Mesendoderm (in vitro differentiated cells): ENCODE measurements around the gene DNAJC6.
A peak's percentile ranks its signal among the peaks of the same experiment; 100 is the strongest.

Source experiments
- DNase-seq: peaks from one replicate; pipeline ENCODE4 v3.0.0; 2013
- H2AK5ac ChIP-seq: 2 replicates; pipeline ENCODE4 v1.6.1; 2013; ENCODE audit warnings: low read length, inconsistent platforms
- H2BK120ac ChIP-seq: 2 replicates; pipeline ENCODE4 v1.6.1; 2013; ENCODE audit warnings: low read depth, mild to moderate bottlenecking, low read length, moderate library complexity, mixed read lengths
- H2BK15ac ChIP-seq: replicated peaks from 2 replicates; pipeline ENCODE4 v1.6.1; 2013; ENCODE audit warnings: low read depth, mild to moderate bottlenecking, moderate library complexity
- H2BK5ac ChIP-seq: 2 replicates; pipeline ENCODE4 v1.6.1; 2013; ENCODE audit warnings: low read length, inconsistent platforms
- H3K18ac ChIP-seq: 2 replicates; pipeline ENCODE4 v1.6.1; 2013; ENCODE audit warnings: mild to moderate bottlenecking, low read length, mixed read lengths
- H3K23ac ChIP-seq: one replicate; pipeline ENCODE4 v1.6.1; 2013; ENCODE audit warnings: low read length
- H3K27ac ChIP-seq: 2 replicates; pipeline ENCODE4 v1.5.1; 2013; ENCODE audit warnings: low read depth, mild to moderate bottlenecking, inconsistent platforms, low read length, moderate library complexity
- H3K27me3 ChIP-seq: 2 replicates; pipeline ENCODE4 v1.6.1; 2013; ENCODE audit warnings: low read length, control low read depth, mild to moderate bottlenecking, inconsistent platforms; ENCODE audit not compliant: insufficient read depth, poor library complexity
- H3K36me3 ChIP-seq: 2 replicates; pipeline ENCODE4 v1.6.1; 2013; ENCODE audit warnings: low read length, inconsistent platforms; ENCODE audit not compliant: control insufficient read depth, insufficient read depth
- H3K4ac ChIP-seq: one replicate; pipeline ENCODE4 v1.6.1; 2013; ENCODE audit warnings: low read depth, mild to moderate bottlenecking, low read length, moderate library complexity
- H3K4me1 ChIP-seq: 2 replicates; pipeline ENCODE4 v1.6.1; 2013; ENCODE audit warnings: low read depth, low read length, inconsistent platforms; ENCODE audit not compliant: control insufficient read depth
- H3K4me2 ChIP-seq: 2 replicates; pipeline ENCODE4 v1.6.1; 2013; ENCODE audit warnings: low read length
- H3K4me3 ChIP-seq: 2 replicates; pipeline ENCODE4 v1.5.1; 2013; ENCODE audit warnings: mild to moderate bottlenecking, low read length
- H3K56ac ChIP-seq: one replicate; pipeline ENCODE4 v1.6.1; 2013; ENCODE audit warnings: low read length
- H3K79me1 ChIP-seq: 2 replicates; pipeline ENCODE4 v1.6.1; 2013; ENCODE audit warnings: low read length, inconsistent platforms
- H3K79me2 ChIP-seq: 2 replicates; pipeline ENCODE4 v1.6.1; 2013; ENCODE audit warnings: mild to moderate bottlenecking, low read length; ENCODE audit not compliant: control insufficient read depth, insufficient read depth
- H3K9ac ChIP-seq: 2 replicates; pipeline ENCODE4 v1.6.1; 2013; ENCODE audit warnings: low read length, inconsistent platforms
- H4K5ac ChIP-seq: one replicate; pipeline ENCODE4 v1.6.1; 2013; ENCODE audit warnings: low read length
- H4K8ac ChIP-seq: one replicate; pipeline ENCODE4 v1.6.1; 2013; ENCODE audit warnings: low read depth, mild to moderate bottlenecking, control low read depth, low read length, moderate library complexity
- WGBS: extraction: QIAGEN DNeasy Blood & Tissue Kit; methylation state at CpG from one replicate; pipeline ENCODE4 v1.1.7; 2013; ENCODE audit warnings: low lambda C conversion rate, missing lambda C conversion rate; ENCODE audit not compliant: insufficient coverage; ENCODE audit errors: extremely low coverage; 5-methylcytosine and 5-hydroxymethylcytosine counted together

DNAJC6 gene

GRCh38 chr1:65332821-65333220 lies 23.5 kb downstream of the DNAJC6 start:
- no peak overlapping the region for H2BK15ac ChIP-seq
- no peak overlapping the region for H2BK120ac ChIP-seq
- H3K23ac ChIP-seq: no peak overlapping the region
- no peak overlapping the region for H3K9ac ChIP-seq
- no peak overlapping the region for H2AK5ac ChIP-seq
- H3K79me2 ChIP-seq: no peaks in the 10 kb centered on the region
- no peaks in the 10 kb centered on the region for H3K4me1 ChIP-seq
- WGBS: no CpG with 5 or more reads among the region's 1 CpG
- no peak overlapping the region for H3K4ac ChIP-seq
- H2BK5ac ChIP-seq: no peak overlapping the region
- no peak overlapping the region for H3K27ac ChIP-seq
- no peak overlapping the region for H3K4me3 ChIP-seq
- no peaks in the 10 kb centered on the region for H3K27me3 ChIP-seq
- H3K56ac ChIP-seq: no peak overlapping the region
- no peak for DNase-seq
- H3K4me2 ChIP-seq: no peak overlapping the region
- no peak overlapping the region for H4K5ac ChIP-seq
- H3K79me1 ChIP-seq: no peaks in the 10 kb centered on the region
- no peak overlapping the region for H4K8ac ChIP-seq
- no peaks in the 10 kb centered on the region for H3K36me3 ChIP-seq
- no peak overlapping the region for H3K18ac ChIP-seq

- Histone ChIP-seq H4K5ac (no peak overlapping the region), H3K4me1 (no peaks in the 10 kb centered on the region), H3K56ac (no peak overlapping the region), H3K4ac (no peak overlapping the region), H3K9ac (no peak overlapping the region), H3K4me3 (no peak overlapping the region), H3K23ac (no peak overlapping the region), H2BK15ac (no peak overlapping the region), H3K18ac (no peak overlapping the region), H2BK120ac (no peak overlapping the region), H2BK5ac (no peak overlapping the region), H3K27ac (no peak overlapping the region), H3K79me2 (no peaks in the 10 kb centered on the region), H3K79me1 (no peaks in the 10 kb centered on the region), H4K8ac (no peak overlapping the region), H3K27me3 (no peaks in the 10 kb centered on the region), H3K4me2 (no peak overlapping the region), H2AK5ac (no peak overlapping the region), H3K36me3 (no peaks in the 10 kb centered on the region)
- DNase-seq: no peak
- no CpG with 5 or more reads among the region's 2 CpGs for WGBS
Measured at GRCh38 chr1:65334081-65334480, 24.7 kb downstream of the DNAJC6 start.

GRCh38 chr1:65339866-65340468 lies 30.6 kb downstream of the DNAJC6 start:
- WGBS: no CpG with 5 or more reads among the region's 3 CpGs

GRCh38 chr1:65341381-65341780 lies 32.0 kb downstream of the DNAJC6 start:
- H2BK5ac ChIP-seq: no peak overlapping the region
- WGBS: no CpG with 5 or more reads among the region's 1 CpG

More at GRCh38 chr1:65339866-65340468, 30.6 kb downstream of the DNAJC6 start:
- no peaks in the 10 kb centered on the region for H3K79me2 ChIP-seq
- no peaks in the 10 kb centered on the region for H3K27me3 ChIP-seq
- H2BK120ac ChIP-seq: no peak overlapping the region
- no peak overlapping the region for H3K27ac ChIP-seq
- H3K4ac ChIP-seq: no peak overlapping the region
- H3K18ac ChIP-seq: no peak overlapping the region
- H4K8ac ChIP-seq: no peak overlapping the region
- H3K4me1 ChIP-seq: no peaks in the 10 kb centered on the region
- no peaks in the 10 kb centered on the region for H3K36me3 ChIP-seq
- no peak overlapping the region for H3K9ac ChIP-seq
- no peak overlapping the region for H3K4me2 ChIP-seq
- H4K5ac ChIP-seq: no peak overlapping the region
- H2BK5ac ChIP-seq: no peak overlapping the region
- no peak overlapping the region for H3K23ac ChIP-seq
- H3K4me3 ChIP-seq: no peak overlapping the region
- H2AK5ac ChIP-seq: no peak overlapping the region
- DNase-seq: no peak
- no peak overlapping the region for H2BK15ac ChIP-seq
- no peaks in the 10 kb centered on the region for H3K79me1 ChIP-seq
- H3K56ac ChIP-seq: no peak overlapping the region

GRCh38 chr1:65343286-65343685 lies 33.9 kb downstream of the DNAJC6 start:
- DNase-seq: no peak
- WGBS: no CpG with 5 or more reads among the region's 3 CpGs

More at GRCh38 chr1:65341381-65341780, 32.0 kb downstream of the DNAJC6 start:
- H3K36me3 ChIP-seq: no peaks in the 10 kb centered on the region
- no peak overlapping the region for H4K5ac ChIP-seq
- H3K4me1 ChIP-seq: no peaks in the 10 kb centered on the region
- no peaks in the 10 kb centered on the region for H3K79me1 ChIP-seq
- no peak overlapping the region for H3K18ac ChIP-seq
- no peak overlapping the region for H2AK5ac ChIP-seq
- H2BK120ac ChIP-seq: no peak overlapping the region
- H3K23ac ChIP-seq: no peak overlapping the region
- H3K27ac ChIP-seq: no peak overlapping the region
- H3K27me3 ChIP-seq: no peaks in the 10 kb centered on the region
- DNase-seq: peak; percentile 22
- no peaks in the 10 kb centered on the region for H3K79me2 ChIP-seq
- no peak overlapping the region for H3K4me3 ChIP-seq
- no peak overlapping the region for H4K8ac ChIP-seq
- no peak overlapping the region for H3K4ac ChIP-seq
- no peak overlapping the region for H3K4me2 ChIP-seq
- no peak overlapping the region for H3K9ac ChIP-seq
- no peak overlapping the region for H2BK15ac ChIP-seq
- no peak overlapping the region for H3K56ac ChIP-seq

More at GRCh38 chr1:65343286-65343685, 33.9 kb downstream of the DNAJC6 start:
- Histone ChIP-seq H4K5ac (no peak overlapping the region), H3K9ac (no peak overlapping the region), H2BK5ac (no peak overlapping the region), H3K4me3 (no peak overlapping the region), H2BK15ac (no peak overlapping the region), H2AK5ac (no peak overlapping the region), H3K27me3 (no peaks in the 10 kb centered on the region), H3K23ac (no peak overlapping the region), H3K4ac (no peak overlapping the region), H3K27ac (no peak overlapping the region), H3K79me1 (no peaks in the 10 kb centered on the region), H3K4me2 (no peak overlapping the region), H3K4me1 (no peaks in the 10 kb centered on the region), H3K79me2 (no peaks in the 10 kb centered on the region), H2BK120ac (no peak overlapping the region), H4K8ac (no peak overlapping the region), H3K36me3 (no peaks in the 10 kb centered on the region), H3K18ac (no peak overlapping the region), H3K56ac (no peak overlapping the region)
